HG03432 (cell line): ENCODE data around the gene CMTM6.
A peak's percentile ranks its signal among the peaks of the same experiment; 100 is the strongest.
"Not testable (repeated sequence)": the region's sequence is repeated elsewhere in the genome, so short reads cannot be mapped to it uniquely, and the experiment has no call there.

Experiments used
- ATAC-seq: cut with Tn5 transposase; IDR thresholded peaks from one replicate; pipeline ENCODE4 v1.9.1; 2021; ENCODE audit warnings: mild to moderate bottlenecking, moderate library complexity; ENCODE audit not compliant: unreplicated experiment

CMTM6 gene

GRCh38 chr3:32467333-32468070, 35.1 kb downstream of the CMTM6 start:
- peak; percentile 81 for ATAC-seq

- not testable (repeated sequence) for ATAC-seq
These were observed 35.8 kb downstream of the CMTM6 start for GRCh38 chr3:32466808-32467207.

GRCh38 chr3:32464726-32465125, 37.9 kb downstream of the CMTM6 start:
- ATAC-seq, result not testable (repeated sequence)

GRCh38 chr3:32463415-32463814, 39.2 kb downstream of the CMTM6 start:
- not testable (repeated sequence) for ATAC-seq

- ATAC-seq, result not testable (repeated sequence)
These were observed 40.3 kb downstream of the CMTM6 start for GRCh38 chr3:32462191-32462986.

- ATAC-seq, result not testable (repeated sequence)
These were observed 41.7 kb downstream of the CMTM6 start for GRCh38 chr3:32460817-32461496.

- ATAC-seq, result peak; percentile 87
These were observed 42.5 kb downstream of the CMTM6 start for GRCh38 chr3:32460031-32460749.

GRCh38 chr3:32459450-32459849, 43.2 kb downstream of the CMTM6 start:
- ATAC-seq, result no peak

- peak; percentile 33 for ATAC-seq
These were observed 44.6 kb downstream of the CMTM6 start for GRCh38 chr3:32457971-32458471.

GRCh38 chr3:32456429-32457130, 46.1 kb downstream of the CMTM6 start:
- no peak for ATAC-seq

- no peak for ATAC-seq
These were observed 46.8 kb downstream of the CMTM6 start for GRCh38 chr3:32455609-32456428.

- no peak for ATAC-seq
These were observed 47.7 kb downstream of the CMTM6 start for GRCh38 chr3:32454731-32455608.

GRCh38 chr3:32454111-32454510, 48.5 kb downstream of the CMTM6 start:
- ATAC-seq, result no peak

- ATAC-seq, result no peak
These were observed 49.3 kb downstream of the CMTM6 start for GRCh38 chr3:32453346-32453745.

GRCh38 chr3:32452009-32452408, 50.6 kb downstream of the CMTM6 start:
- ATAC-seq, result no peak

GRCh38 chr3:32450992-32451659, 51.5 kb downstream of the CMTM6 start:
- ATAC-seq, result no peak

- no peak for ATAC-seq
These were observed 52.2 kb downstream of the CMTM6 start for GRCh38 chr3:32450426-32450825.

GRCh38 chr3:32449691-32450090, 53.0 kb downstream of the CMTM6 start:
- ATAC-seq, result no peak
